ENCODE data around the gene SH3BP4. TPM values are rescaled to one million over a fixed set of nuclear protein-coding genes. Genes with fewer than 3 reads are reported as not detected.

Gene SH3BP4
- total and polyA plus RNA-seq, 2 of the 13 experiments (the other 11 are each of a cell fraction or from before 2014, with no cell fraction given), result 34.6 to 99.1 TPM

GRCh38 chr2:234953116-234954031 is 1.6 kb downstream of the SH3BP4 start (continued):
- TF ChIP-seq NFAT5 (CRISPR knock-in tag; IDR thresholded peaks at IDR 0.05) (0 out of 2 replicates have a peak, but pooled peaks have one; percentile 42), ZNF331 (CRISPR knock-in tag; IDR thresholded peaks at IDR 0.05) (peak; percentile 11; the same call in 1 of the 2 replicates), SP1 (IDR thresholded peaks at IDR 0.05) (no peak), SP1 (CRISPR knock-in tag; IDR thresholded peaks at IDR 0.05) (no peak), SYNCRIP (IDR thresholded peaks at IDR 0.05; ENCODE audit: insufficient read depth, low read depth, low read length) (no peak), ZNF263 (CRISPR knock-in tag; IDR thresholded peaks at IDR 0.05) (peak; percentile 72), KLF9 (CRISPR knock-in tag; IDR thresholded peaks at IDR 0.05; ENCODE audit: low read depth) (no peak), ZNF292 (CRISPR knock-in tag; IDR thresholded peaks at IDR 0.05; ENCODE audit: borderline replicate concordance, low read depth) (no peak; the same call in 1 of the 2 replicates), REST (IDR thresholded peaks at IDR 0.05; ENCODE audit: borderline replicate concordance in 1 of 2, low read depth in 1 of 2, low read length in 2 of 2) (0 out of 4 replicates have a peak, but pooled peaks of 1 of the 2 experiments have one; percentile 7), MXD1 (CRISPR knock-in tag; IDR thresholded peaks at IDR 0.05) (no peak; the same call in 1 of the 2 replicates), SAP130 (CRISPR knock-in tag; IDR thresholded peaks at IDR 0.05; ENCODE audit: low read depth) (peak; percentile 57; the same call in 1 of the 2 replicates), MAFG (CRISPR knock-in tag; IDR thresholded peaks at IDR 0.05) (no peak), ZGPAT (CRISPR knock-in tag; IDR thresholded peaks at IDR 0.05) (no peak), ATAD3A (CRISPR knock-in tag; IDR thresholded peaks at IDR 0.05) (no peak), ZNF350 (CRISPR knock-in tag; IDR thresholded peaks at IDR 0.05; ENCODE audit: borderline replicate concordance, low read depth) (peak; percentile 30; the same call in 1 of the 2 replicates), HIVEP1 (CRISPR knock-in tag; IDR thresholded peaks at IDR 0.05) (no peak), NKX3-1 (CRISPR knock-in tag; IDR thresholded peaks at IDR 0.05) (0 out of 2 replicates have a peak, but pooled peaks have one; percentile 27), TAF15 (IDR thresholded peaks at IDR 0.05; ENCODE audit: low read depth, low read length, poor library complexity, severe bottlenecking) (no peak)

All from HepG2 (cell line).